Fibroblast of gingiva (primary cell): ENCODE data around the gene SYNE2.
A peak's percentile ranks its signal among the peaks of the same experiment; 100 is the strongest.
"Not testable (repeated sequence)": the region's sequence is repeated elsewhere in the genome, so short reads cannot be mapped to it uniquely, and the experiment has no call there.

Source experiments
- DNase-seq: peaks from one replicate; pipeline ENCODE4 v3.0.0-alpha.2; 2011; ENCODE audit warnings: low read depth

Gene SYNE2

DNA sequence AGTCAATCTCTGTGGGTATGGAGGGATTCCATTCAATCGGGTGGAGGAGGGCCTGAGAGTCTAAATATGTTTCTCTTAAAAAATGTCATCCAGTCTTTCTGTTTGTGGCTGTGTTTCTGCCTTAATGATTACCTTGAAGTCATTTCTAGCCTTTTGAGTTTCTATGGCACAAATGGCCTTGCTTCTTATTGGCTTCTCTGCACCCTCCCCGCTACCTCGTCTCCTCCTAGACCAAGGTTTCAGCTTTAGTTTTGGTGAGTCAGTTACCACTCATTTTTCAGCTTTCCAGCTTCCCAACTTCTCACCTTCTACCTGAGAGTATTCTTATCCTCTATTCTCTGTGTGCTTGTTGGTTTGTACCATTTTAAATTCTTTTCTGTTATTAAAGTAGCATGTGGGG, 159.2 kb downstream of the SYNE2 start:
- no peak for DNase-seq

DNA sequence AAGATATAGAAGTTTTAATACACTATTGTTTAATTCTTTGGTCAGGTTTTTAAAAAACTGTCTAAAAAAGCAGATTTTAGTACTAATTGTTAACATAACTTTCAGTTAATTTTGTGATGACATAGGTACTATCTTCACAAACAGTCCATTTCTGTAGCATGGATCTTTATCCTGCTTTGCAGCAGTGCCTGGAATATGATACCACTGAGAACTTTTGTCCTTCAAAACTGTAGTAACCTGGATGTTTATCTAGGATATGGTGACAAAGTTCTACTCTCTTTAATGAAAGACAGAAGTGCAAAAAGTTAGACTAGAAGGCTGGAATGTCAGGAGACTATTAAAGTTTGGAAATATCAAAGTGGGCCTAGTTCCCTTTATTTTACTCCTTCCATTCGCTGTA, 159.9 kb downstream of the SYNE2 start:
- no peak for DNase-seq

DNA sequence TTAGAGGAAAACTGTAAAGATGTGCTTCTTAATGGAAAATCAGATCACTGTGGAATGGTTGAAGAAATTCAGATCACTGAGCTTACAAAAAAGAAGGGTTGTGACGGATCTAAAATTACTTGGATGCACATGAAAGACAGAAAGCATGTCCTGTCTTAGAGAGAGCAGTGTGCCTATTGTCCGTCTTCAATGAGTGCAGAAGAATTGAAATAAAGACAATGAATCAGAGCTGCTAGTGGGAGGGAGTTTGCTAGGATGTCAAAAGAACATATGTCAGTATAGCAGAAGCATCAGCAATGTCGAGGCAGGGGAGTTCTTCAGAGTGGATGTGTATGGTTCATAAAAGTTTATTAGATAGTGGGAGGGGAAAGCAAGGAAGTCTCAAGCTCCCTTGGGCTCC, 172.7 kb downstream of the SYNE2 start:
- no peak for DNase-seq

DNA sequence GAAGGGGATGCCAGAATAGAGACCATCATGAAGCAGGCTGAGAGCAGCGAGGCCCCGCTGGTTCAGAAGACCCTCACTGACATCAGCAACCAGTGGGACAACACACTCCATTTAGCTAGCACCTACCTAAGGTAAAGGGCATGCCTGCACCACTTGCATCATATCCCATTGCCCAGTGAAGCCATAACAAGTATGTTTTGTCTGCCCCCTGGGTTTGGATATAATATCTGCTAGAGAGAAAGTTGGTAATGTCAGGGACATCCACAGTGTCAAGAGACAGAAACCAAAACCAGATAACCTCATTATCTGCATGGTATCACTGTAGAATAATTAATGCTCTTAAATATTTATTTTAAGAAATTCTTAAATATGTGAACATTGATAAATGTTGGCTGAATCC, 173.8 kb downstream of the SYNE2 start:
- no peak for DNase-seq

DNA sequence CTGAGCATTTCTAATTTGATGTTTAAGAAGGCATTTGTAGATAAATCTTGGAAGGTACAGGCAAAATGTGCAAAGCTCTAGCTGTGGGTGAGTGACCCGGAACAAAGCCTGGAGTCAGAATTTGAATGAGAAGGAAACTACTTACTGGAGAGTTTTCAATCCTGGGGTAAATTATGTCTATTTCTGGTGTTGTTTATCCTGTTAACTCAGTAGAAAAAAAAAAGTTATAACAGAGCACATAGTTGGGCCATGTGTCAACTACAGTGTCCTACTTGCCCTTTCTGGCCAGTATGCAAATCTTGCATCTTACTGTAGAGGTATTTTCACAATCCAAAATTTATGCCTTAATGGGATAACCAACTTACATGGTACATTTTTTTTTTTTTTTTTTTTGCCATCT, 182.3 kb downstream of the SYNE2 start:
- peak; percentile 48 for DNase-seq

DNA sequence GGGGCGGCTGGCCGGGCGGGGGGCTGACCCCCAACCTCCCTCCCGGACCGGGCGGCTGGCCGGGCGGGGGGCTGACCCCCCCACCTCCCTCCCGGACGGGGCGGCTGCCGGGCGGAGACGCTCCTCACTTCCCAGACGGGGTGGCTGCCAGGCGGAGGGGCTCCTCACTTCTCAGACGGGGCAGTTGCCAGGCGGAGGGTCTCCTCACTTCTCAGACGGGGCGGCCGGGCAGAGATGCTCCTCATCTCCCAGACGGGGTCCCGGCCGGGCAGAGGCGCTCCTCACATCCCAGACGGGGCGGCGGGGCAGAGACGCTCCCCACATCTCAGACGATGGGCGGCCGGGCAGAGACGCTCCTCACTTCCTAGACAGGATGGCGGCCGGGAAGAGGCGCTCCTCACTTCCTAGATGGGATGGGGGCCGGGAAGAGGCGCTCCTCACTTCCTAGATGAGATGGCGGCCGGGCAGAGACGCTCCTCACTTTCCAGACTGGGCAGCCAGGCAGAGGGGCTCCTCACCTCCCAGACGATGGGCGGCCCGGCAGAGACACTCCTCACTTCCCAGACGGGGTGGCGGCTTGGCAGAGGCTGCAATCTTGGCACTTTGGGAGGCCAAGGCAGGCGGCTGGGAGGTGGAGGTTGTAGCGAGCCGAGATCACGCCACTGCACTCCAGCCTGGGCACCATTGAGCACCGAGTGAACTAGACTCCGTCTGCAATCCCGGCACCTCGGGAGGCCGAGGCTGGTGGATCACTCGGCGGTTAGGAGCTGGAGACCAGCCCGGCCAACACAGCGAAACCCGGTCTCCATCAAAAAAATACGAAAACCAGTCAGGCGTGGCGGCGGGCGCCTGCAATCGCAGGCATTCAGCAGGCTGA, 185.3 kb downstream of the SYNE2 start:
- not testable (repeated sequence) for DNase-seq

DNA sequence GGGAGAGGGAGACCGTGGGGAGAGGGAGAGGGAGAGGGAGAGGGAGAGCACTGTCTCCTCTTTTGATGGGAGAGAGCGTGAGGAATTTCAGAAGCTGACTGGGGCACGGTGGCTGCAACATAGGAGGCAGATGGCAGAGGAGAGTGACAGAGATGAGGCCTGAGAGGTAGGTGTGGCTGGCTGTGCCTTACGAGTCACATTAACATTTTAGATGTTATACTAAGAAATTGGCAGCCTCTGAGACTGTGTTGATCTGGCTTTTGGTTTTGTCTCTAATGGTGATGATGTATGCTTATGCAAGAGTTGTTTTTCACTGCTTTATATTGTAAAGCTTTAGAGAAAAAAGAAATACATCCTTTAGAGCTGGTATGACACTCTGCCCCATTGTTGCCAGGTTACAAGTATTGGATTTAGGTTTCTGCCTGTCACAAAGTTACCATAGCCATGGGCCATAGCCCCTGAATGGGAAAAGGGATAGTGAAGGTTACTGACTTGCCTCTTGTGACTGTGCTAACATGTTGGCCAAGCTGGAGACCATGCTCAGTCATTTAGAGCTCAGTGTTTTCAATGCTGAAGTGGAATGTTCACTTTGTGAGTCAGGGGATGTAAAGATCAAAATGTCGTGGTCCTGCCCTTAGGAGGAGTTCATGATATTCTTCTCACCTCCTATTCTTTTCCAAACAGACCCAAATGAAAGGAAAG, 186.2 kb downstream of the SYNE2 start:
- no peak for DNase-seq

DNA sequence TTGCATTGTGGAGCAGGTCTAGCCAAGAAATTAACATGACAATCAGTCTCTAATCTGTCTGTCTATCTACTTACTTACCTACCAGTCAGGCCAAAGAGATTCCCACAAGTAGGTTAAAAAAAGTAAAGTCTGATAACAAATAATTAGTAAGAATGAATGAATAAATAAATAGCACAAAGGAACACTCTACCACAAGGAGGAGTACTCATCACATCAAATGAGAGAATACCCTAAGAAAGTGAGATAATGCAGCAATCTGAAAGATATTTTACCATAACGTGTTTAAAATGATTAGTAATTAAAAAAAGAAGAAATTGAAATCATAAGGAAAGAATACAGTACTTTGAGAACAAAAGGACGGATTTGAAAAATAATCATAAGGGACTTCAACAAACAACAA, 187.2 kb downstream of the SYNE2 start:
- DNase-seq: no peak

DNA sequence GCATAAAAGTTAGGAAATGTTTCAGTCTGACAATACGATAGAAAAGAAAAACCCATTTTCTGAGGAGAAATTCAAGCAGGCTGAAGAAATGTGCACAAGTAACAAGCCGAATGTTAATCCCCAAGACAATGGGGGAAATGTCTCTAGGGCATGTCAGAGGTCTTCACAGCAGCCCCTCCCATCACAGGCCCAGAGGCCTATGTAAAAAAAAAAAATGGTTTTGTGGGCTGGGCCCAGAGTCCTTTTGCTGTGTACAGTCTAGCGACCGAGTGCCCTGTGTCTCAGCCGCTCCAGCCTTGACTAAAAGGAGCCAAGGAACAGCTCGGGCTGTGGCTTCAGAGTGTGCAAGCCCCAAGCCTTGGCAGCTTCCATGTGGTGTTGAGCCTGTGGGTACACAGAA, 190.5 kb downstream of the SYNE2 start:
- not testable (repeated sequence) for DNase-seq

DNA sequence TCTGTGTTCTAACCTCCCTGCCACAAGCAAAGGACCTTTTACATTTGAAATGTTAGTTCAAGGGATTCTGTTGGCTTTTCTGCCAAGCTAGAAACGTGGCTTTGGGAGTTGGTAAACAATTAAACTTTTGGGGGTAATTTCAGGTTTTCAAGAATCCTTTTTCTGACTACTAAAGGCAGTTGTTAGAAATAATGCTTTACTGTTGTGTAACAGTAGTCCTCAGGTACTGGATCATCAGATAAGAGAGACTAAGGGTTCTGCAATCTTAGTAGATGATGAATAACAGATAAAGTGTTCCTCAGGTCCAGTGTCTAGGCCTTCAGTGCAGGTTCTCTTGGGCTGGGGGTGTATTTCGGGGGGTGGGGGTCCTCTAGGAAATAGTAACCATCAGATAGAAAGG, 192.3 kb downstream of the SYNE2 start:
- DNase-seq: no peak

DNA sequence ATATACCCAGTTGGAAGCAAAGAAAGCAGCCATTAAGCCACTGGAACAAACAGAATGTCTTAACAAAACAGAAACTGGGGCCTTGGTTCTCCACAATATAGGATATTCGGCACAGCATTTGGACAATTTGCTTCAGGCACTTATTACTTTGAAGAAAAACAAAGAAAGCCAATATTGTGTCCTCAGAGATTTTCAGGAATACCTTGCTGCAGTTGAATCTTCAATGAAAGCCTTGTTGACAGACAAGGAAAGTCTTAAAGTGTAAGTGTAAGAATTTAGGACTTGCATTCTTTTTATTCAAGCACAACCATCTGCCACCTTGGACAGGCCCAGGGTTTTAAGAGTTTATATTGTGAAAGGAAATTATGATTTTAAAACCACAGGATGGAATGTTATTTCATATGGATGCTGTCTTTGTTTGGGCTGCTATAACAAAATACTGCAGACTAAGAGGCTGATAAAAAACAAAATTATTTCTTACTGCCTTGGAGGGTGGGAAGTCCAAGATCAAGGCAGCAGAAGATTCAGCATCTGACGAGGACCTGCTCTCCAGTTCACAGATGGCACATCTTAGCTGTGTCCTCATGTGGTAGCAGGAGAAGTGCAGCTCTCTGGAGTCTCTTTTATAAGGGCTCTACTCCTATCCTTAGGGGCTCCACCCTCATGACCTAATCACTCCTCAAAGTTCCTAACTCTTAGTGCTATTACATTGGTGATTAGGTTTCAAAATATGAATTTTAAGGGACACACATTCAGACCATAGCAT, 197.0 kb downstream of the SYNE2 start:
- DNase-seq: no peak

DNA sequence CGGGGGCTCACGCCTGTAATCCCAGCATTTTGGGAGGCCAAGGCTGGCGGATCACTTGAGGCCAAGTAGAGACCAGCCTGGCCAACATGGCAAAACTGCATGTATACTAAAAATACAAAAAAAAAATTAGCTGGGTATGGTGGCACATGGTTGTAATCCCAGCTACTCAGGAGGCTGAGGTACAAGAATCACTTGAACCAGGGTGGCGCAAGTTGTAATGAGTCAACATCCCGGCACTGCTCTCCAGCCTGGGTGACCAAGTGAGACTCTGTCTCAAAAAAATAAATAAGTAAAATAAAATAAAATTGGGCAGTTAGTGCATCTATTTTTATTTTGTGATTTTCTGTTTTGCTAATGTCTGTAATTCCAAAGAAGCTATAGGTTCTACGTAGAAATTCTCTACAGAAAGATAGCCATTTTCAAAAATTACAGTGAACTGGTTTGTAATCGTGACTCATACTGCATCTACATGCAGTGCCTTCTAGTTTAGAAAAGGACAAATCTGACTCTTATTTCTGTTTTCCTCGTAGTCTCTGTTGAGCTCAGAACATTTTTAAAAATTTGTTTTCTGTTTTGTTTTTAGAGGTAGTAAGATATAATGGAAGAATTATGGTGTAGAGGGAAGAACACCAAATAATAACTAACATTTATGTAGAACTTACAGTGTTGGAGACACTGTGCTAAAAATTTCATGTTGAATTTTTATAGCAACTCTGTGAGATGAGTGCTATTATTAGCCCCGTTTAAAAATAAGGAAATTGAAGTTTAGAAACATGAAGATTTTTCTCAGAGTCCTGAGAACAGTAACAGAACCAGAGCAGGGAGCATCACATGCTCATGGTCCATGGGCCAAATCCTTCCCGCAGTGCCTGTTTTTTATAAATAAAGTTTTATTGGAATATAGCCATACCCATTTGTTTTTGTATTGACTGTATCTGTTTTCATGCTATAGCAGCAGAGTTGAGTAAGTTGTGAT, 201.2 kb downstream of the SYNE2 start:
- DNase-seq: no peak

DNA sequence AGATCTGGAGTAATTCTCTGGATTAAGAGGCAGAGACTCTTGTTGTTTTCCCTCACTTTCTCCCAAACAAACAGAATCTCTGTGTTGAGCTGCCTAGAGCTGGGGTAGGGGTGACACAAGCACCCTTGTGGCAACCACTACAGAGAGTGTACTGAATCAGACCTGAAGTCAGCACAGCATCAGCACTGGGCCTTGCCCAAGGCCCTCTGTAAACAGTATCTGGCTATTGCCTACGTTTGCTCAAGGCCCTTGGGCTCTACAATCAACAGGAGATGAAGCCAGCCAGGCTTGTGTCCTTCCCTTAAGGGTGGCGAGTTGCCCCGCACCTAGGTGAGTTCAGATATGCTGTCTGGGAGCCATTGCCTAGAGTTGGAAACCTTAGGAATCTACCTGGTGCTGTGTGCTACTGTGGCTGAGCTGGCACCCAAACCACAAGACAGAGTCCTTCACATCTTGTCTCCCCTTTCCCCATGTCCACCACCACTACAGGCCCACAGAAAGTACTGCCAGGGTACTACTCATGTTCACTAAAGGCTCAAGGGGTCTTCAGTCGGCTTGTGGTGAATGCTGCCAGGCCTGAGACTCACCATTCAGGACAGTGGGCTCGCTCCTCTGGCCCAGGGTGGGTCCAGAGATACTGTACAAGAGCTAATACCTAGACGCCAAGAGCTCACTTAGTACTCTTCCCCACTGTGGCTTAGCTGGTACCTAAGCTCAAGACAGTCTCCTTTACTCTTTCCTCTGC, 206.8 kb downstream of the SYNE2 start:
- no peak for DNase-seq

DNA sequence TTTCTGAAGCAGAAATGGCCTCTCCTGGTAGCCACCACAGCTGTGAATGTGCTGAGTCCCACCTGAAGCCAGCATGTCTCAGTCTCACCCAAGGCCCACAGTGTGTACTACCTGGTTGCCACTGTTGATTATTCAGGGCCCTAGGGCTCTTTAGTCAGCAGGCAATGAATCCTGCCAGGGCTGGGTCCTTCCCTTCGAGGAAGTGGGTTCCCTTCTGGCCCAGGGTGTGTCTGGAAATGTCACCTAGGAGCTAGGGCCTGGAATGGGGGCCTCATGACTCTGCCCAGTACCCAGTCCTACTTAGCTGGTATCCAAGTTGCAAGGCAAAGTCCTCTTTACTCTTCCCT, 207.4 kb downstream of the SYNE2 start:
- DNase-seq: no peak

DNA sequence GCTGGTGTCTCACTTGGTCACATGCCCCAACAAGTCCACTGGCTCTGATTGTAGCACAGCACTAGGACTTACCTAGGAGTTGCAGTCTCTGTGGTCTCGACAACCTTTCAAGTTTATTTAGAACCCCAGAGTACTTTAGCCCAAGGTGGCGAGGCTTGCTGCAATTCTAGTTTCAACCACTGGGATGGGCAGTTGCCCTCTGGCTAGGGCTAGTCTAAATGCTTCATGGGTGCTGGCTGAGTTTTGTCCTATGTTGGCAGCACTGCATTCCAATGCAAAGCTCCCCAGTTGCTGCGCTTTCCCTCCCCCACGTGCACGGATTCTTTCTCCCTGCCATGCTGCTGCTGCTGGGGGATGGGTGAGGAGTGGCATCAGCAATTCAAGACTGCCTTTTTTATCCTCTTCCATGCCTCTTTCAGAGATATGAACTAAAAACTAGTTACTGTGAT, 207.9 kb downstream of the SYNE2 start:
- no peak for DNase-seq

DNA sequence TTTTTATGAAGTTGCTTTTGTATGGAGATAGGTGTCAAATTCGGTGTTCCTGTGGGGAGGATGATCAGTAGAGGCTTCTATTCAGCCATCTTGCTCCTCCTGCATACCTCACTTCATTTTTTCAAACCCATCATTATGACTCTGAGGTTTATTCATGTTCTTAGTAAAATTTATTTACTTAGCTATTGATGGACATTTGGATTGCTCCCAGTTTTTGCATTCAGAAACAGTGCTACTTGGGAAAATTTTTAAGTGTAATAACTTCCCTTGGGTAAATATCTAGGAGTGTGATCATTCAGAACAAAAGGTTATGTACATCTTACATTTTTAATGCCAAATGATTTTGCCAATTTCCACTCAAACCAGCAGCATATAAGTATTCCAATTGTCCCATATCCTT, 208.3 kb downstream of the SYNE2 start:
- DNase-seq: no peak

DNA sequence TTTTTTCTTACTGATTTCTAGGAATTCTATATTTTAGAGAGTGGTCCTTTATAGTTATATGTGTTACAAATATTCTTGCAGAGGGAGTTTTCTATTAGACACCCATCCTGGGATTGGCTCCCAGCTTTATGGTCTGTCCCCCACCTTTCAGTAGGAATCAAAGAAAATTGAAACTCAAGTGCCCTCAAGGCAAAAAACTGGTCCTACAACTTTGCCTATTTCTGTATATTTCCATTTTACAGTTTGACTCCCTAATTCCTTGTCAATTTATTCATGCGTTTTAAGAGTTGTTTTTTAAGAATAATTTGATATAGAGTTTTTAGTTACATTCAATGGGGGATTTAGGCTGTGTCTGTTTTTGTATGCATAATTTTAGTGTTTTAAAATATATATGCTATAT, 208.9 kb downstream of the SYNE2 start:
- DNase-seq: no peak

DNA sequence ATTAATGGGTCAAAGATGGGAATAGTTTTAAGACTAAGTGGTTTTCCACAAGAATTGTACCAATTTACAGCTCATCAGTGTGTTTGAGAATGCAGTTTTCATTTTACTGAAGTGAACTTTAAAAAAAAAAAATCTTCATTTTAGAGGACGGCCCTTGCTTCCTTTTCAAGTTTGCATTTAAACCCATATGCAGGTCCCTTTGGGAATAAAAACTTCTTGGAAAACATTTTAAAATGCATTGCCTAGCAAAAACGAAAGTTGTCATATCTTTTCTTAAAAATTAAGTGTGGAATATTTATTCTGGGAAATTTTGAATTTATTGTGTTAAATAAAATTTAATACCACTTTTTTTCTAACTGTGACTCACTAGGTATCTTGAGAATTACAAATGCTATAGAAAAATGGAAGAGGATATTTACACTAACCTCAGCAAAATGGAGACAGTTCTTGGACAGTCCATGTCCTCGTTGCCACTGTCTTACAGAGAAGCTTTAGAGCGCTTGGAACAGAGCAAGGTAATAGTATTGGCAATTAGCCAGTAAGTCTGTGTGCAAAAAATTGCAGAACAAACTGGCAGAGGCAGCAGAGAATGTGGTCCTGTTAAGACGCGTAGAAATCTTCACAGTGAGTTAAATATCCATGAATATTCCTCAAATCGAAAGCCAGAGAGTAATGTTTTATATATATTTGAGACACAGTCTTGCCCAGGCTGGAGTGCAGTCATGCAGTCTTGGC, 209.7 kb downstream of the SYNE2 start:
- no peak for DNase-seq

DNA sequence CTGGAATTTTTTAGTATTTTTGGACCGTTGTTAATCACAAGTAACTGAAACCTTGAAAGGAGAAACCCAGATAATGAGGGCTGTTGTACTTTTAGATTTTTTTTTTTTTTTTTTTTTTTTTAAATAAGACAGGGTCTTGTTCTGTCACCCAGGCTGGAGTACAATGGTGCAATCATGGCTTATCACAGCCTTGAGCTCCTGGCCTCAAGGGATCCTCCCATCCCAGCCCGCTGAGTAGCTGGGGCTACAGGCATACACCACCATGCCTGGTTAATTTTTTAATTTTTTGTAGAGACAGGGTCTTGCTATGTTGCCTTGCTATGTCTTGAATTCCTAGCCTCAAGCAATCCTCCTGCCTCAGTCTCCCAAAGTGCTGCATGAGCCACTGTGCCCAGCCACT, 211.6 kb downstream of the SYNE2 start:
- no peak for DNase-seq

DNA sequence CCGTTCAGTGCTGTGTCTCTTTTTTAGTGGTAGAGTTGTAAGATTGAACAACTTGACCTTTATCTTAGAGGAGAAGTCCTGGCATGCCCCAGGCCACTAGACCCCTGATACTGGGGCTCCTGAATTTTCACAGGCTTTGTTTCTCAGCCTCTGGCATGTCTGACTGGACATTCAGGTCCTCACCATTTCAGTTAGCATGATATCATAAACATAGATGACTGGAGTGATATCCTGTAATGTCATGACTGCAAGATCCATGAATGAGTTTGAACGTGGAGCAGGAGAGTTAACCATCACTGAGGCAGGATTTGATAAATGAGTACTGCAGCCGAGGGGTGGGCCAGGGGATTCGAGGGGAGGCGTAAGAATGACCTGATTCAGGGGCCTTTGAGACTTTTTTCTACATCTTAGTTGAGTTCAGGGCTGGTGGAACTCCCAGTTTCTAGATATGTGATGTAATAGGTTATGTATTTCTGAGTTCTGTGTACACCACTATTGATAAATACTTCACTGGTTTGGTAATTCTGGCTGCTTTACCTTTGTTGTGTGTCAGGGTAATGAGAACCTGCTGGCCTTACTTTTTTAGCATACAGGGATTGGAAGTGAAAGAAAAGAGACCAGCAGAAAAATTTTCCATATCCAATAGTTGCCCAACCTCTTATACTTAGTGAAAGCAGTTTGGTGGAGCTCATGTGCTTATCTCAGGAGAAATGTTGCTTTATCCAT, 217.0 kb downstream of the SYNE2 start:
- DNase-seq: no peak
